Measurements from ENCODE around the gene EPPIN. TPM values are rescaled to one million over a fixed set of nuclear protein-coding genes. Genes with fewer than 3 reads are reported as not detected.

EPPIN gene
- total and polyA plus RNA-seq, 2 of the 8 experiments (the other 6 are each of a cell fraction or from before 2014, with no cell fraction given): 0.06 TPM; not detected in 1

DNA sequence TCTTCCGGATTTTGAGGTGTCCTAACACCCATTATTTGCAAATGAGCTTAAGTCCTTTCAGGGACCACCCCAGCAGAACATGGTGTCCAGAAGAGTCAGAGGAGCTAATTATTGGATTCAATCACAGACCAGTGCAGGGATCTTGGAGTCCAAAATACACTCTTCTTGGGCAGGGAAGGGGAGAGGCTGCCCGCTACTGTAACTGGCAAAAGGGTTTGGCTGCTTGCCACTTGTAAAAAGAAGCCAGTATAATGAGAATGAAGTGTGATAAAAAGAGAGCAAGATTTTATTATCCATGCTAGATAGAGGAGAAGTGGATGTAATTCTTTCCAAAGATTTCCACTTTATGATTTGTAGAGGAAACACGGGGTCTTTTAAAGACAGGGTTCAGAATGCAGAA, 51.0 kb downstream of the EPPIN start:
- CTCF ChIA-PET (ENCODE audit: partially characterized antibody): interaction anchor here (0.6 to 1.3 kb wide), 5 partner anchors 42 to 275 kb away, joined by 3 to 6 read pairs (median 3); no protein-coding TSS in a partner anchor
- DNase-seq (ENCODE audit: low read depth in 1 of 2, low spot score in 2 of 2) (no peak), FAIRE-seq (no peak)
- no peak overlapping the region for H3K56ac ChIP-seq (replicated peaks; ENCODE audit: insufficient read length, low read depth, low read length)
- H3K4ac ChIP-seq (replicated peaks; ENCODE audit: insufficient read length, low read depth, low read length): no peak overlapping the region
- TF ChIP-seq JUND (IDR thresholded peaks at IDR 0.05; ENCODE audit: low read length): no peak
- TF ChIP-seq CBX8 (IDR thresholded peaks at IDR 0.05; ENCODE audit: borderline replicate concordance, low read depth, low read length): no peak
- no peak for TF ChIP-seq SIX5 (IDR thresholded peaks at IDR 0.05; ENCODE audit: low read depth, low read length)
- TF ChIP-seq TCF12 (IDR thresholded peaks at IDR 0.05; ENCODE audit: low read depth, low read length): no peak
- no peak for TF ChIP-seq MAFK (IDR thresholded peaks at IDR 0.05; ENCODE audit: low read depth, low read length)
- no peak for TF ChIP-seq RNF2 (IDR thresholded peaks at IDR 0.05; ENCODE audit: borderline replicate concordance, low read depth, low read length, missing control alignments, poor library complexity, severe bottlenecking)
- no peak for TF ChIP-seq CEBPB (IDR thresholded peaks at IDR 0.05; ENCODE audit: low read depth, low read length)
- TF ChIP-seq GABPA (IDR thresholded peaks at IDR 0.05; ENCODE audit: borderline replicate concordance, insufficient read depth, low read length): no peak
- no peak for TF ChIP-seq POLR2AphosphoS5 (IDR thresholded peaks at IDR 0.05; ENCODE audit: low read depth, low read length)
- TF ChIP-seq SIRT6 (IDR thresholded peaks at IDR 0.05; ENCODE audit: low read length): no peak
- TF ChIP-seq, protein P1, sequence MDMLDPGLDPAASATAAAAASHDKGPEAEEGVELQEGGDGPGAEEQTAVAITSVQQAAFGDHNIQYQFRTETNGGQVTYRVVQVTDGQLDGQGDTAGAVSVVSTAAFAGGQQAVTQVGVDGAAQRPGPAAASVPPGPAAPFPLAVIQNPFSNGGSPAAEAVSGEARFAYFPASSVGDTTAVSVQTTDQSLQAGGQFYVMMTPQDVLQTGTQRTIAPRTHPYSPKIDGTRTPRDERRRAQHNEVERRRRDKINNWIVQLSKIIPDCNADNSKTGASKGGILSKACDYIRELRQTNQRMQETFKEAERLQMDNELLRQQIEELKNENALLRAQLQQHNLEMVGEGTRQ (IDR thresholded peaks at IDR 0.05; ENCODE audit: low read length): no peak
- no peak overlapping the region for H3K23ac ChIP-seq (ENCODE audit: insufficient read length)
- no peaks in the 10 kb centered on the region for H3K79me2 ChIP-seq (ENCODE audit: control insufficient read depth in 1 of 2, insufficient read depth in 2 of 2, low read length in 2 of 2)
- POLR2A ChIA-PET (ENCODE audit: partially characterized antibody): interaction anchor here (0.6 to 2.0 kb wide), 2 partner anchors 9 to 91 kb away, joined by 3 to 7 read pairs; no protein-coding TSS in a partner anchor
- no peak overlapping the region for H3K4me2 ChIP-seq (ENCODE audit: insufficient read depth in 1 of 2, low read depth in 2 of 2, low read length in 2 of 2)
- no peak overlapping the region for H4K5ac ChIP-seq (ENCODE audit: insufficient read length, low read depth, low read length)
- no peaks in the 10 kb centered on the region for H3K27me3 ChIP-seq (replicated peaks in 1 of 4; ENCODE audit: control insufficient read depth in 3 of 4, extremely low read depth in 1 of 4, insufficient read depth in 3 of 4, low read length in 3 of 4)
- H3K18ac ChIP-seq (ENCODE audit: extremely low read depth, low read length): no peak overlapping the region
- no peak overlapping the region for H2BK5ac ChIP-seq (ENCODE audit: low read depth, low read length)
- H2AK5ac ChIP-seq (ENCODE audit: low read depth, low read length): no peak overlapping the region
- H2BK120ac ChIP-seq (replicated peaks; ENCODE audit: low read depth, low read length): no peak overlapping the region
- no peaks in the 10 kb centered on the region for H3K9me3 ChIP-seq (ENCODE audit: insufficient read depth in 2 of 2, low read depth in 1 of 2, low read length in 1 of 2)
- no peak overlapping the region for H3K14ac ChIP-seq (ENCODE audit: insufficient read length)
- no peaks in the 10 kb centered on the region for H3K79me1 ChIP-seq (ENCODE audit: low read depth, low read length)
- H4K8ac ChIP-seq (ENCODE audit: extremely low read depth, insufficient read depth, low read length): no peak overlapping the region
- no peaks in the 10 kb centered on the region for H3K36me3 ChIP-seq (ENCODE audit: control insufficient read depth in 2 of 4, insufficient read depth in 4 of 4, low read length in 3 of 4)
- H3K27ac ChIP-seq (ENCODE audit: low read depth, low read length): no peak overlapping the region
- H3K23me2 ChIP-seq (ENCODE audit: low read depth, low read length): no peaks in the 10 kb centered on the region
- no peak overlapping the region for H2BK15ac ChIP-seq (ENCODE audit: low read length)
- no peaks in the 10 kb centered on the region for H4K20me1 ChIP-seq (replicated peaks in 1 of 2; ENCODE audit: control insufficient read depth in 1 of 2, insufficient read depth in 2 of 2, low read length in 2 of 2)
- no peak overlapping the region for H2AFZ ChIP-seq (ENCODE audit: low read length)
- no peak overlapping the region for H2BK20ac ChIP-seq (ENCODE audit: low read length)
- no peak overlapping the region for H3K9ac ChIP-seq (replicated peaks in 1 of 4; ENCODE audit: extremely low read depth in 1 of 4, low read depth in 3 of 4, low read length in 3 of 4)
- 85% methylated on average over 3 of the region's 3 CpGs; no CpG with 5 or more reads in 1 of the 2 experiments for WGBS, 2 experiments (ENCODE audit: extremely low coverage in 1 of 2, insufficient coverage in 1 of 2, insufficient read length in 1 of 2, insufficient replicate concordance in 2 of 2, low coverage in 1 of 2, low lambda C conversion rate in 2 of 2, missing lambda C conversion rate in 1 of 2)
- H2BK12ac ChIP-seq (ENCODE audit: low read depth, low read length): no peak overlapping the region
- H3K4me1 ChIP-seq (replicated peaks in 1 of 4; ENCODE audit: control insufficient read depth in 3 of 4, insufficient read depth in 4 of 4, low read length in 3 of 4): 0 out of 7 replicates have a peak, but pooled peaks cover 0 to 3% (median 0%) of the 10 kb centered on the region in 4 experiments
- H3K4me3 ChIP-seq (ENCODE audit: extremely low read depth in 1 of 4, insufficient read depth in 2 of 4, low read depth in 3 of 4, low read length in 4 of 4): no peak overlapping the region
- H4K91ac ChIP-seq (replicated peaks; ENCODE audit: insufficient read length, low read length): no peak overlapping the region
